Upper lobe of right lung (tissue), 1 donor: ENCODE data around the gene CACHD1. TPM values are rescaled to one million over a fixed set of nuclear protein-coding genes. Genes with fewer than 3 reads are reported as not detected.

Experiments used
- ATAC-seq: fragments of 200-7000 bp; cut with Tn5 transposase; one replicate; pipeline ENCODE4 v1.9.1; 2020; ENCODE audit warnings: mild to moderate bottlenecking, moderate library complexity
- DNase-seq: peaks from one replicate; pipeline ENCODE4 v3.0.0-alpha.2; 2020
- H3K27ac ChIP-seq: fragments of 200-600 bp; one replicate; pipeline ENCODE4 v1.8.0; 2022
- H3K27me3 ChIP-seq: fragments of 200-600 bp; one replicate; pipeline ENCODE4 v1.8.0; 2022; ENCODE audit warnings: mild to moderate bottlenecking
- H3K36me3 ChIP-seq: fragments of 200-600 bp; one replicate; pipeline ENCODE4 v1.8.0; 2022
- H3K4me1 ChIP-seq: fragments of 200-600 bp; one replicate; pipeline ENCODE4 v1.8.0; 2022
- H3K4me3 ChIP-seq: fragments of 200-600 bp; one replicate; pipeline ENCODE4 v1.8.0; 2022; ENCODE audit warnings: mild to moderate bottlenecking
- H3K9me3 ChIP-seq: fragments of 200-600 bp; one replicate; pipeline ENCODE4 v1.8.0; 2022
- intact Hi-C: fragments of 100-400 bp; cut with DNase I; formaldehyde crosslinking; loops from one replicate; pipeline ENCODE4 v1.11.0; 2022
- total RNA-seq: library from RNA; stranded (reverse); fragmentation: NEBNext Ultra II Directional; extraction: Animal tissue kit (Norgen Biotek cat#: 25700); gene quantifications from one replicate; pipeline ENCODE4 v1.2.1, GENCODE V29; 2021
- TF ChIP-seq, protein P1 (sequence below): fragments of 200-600 bp; IDR thresholded peaks from one replicate; pipeline ENCODE4 v1.8.0; 2022; ENCODE audit warnings: antibody characterized with exemption
- donor health status: DM: no; HTN: yes; CAD: no; lungs with severe emphysema.

CACHD1 gene
- total RNA-seq, 1 donor from 2014 or later: 31.8 TPM

DNA sequence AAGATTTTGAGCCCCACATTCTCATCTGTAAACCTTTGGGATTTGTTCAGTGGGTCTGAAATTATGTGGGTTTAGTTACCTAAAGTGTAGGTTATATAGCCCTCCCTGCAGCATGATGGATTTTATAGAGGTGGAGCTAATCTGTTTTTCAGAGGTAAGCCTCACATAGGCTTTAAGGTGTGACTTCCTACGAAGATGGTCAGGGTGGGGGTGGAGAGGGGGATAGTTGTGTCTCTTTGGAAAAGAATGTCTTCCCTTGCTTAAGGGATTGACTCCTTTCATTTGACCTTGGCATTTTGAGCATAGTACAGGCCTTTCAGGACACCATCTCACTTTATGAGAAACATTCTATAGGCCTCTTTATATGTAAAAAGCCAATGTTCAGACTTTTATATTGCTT, 3.4 kb downstream of the CACHD1 start:
- Histone ChIP-seq H3K9me3 (no peaks in the 10 kb centered on the region), H3K27ac (no peak overlapping the region), H3K36me3 (no peaks in the 10 kb centered on the region), H3K27me3 (peaks cover 7% of the 10 kb centered on the region), H3K4me3 (peak overlapping the region; percentile 68), H3K4me1 (peaks cover 33% of the 10 kb centered on the region)
- DNase-seq: no peak
- TF ChIP-seq, protein P1, sequence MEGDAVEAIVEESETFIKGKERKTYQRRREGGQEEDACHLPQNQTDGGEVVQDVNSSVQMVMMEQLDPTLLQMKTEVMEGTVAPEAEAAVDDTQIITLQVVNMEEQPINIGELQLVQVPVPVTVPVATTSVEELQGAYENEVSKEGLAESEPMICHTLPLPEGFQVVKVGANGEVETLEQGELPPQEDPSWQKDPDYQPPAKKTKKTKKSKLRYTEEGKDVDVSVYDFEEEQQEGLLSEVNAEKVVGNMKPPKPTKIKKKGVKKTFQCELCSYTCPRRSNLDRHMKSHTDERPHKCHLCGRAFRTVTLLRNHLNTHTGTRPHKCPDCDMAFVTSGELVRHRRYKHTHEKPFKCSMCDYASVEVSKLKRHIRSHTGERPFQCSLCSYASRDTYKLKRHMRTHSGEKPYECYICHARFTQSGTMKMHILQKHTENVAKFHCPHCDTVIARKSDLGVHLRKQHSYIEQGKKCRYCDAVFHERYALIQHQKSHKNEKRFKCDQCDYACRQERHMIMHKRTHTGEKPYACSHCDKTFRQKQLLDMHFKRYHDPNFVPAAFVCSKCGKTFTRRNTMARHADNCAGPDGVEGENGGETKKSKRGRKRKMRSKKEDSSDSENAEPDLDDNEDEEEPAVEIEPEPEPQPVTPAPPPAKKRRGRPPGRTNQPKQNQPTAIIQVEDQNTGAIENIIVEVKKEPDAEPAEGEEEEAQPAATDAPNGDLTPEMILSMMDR: no peak
- no peak for ATAC-seq
- intact Hi-C loops: no loop called here

DNA sequence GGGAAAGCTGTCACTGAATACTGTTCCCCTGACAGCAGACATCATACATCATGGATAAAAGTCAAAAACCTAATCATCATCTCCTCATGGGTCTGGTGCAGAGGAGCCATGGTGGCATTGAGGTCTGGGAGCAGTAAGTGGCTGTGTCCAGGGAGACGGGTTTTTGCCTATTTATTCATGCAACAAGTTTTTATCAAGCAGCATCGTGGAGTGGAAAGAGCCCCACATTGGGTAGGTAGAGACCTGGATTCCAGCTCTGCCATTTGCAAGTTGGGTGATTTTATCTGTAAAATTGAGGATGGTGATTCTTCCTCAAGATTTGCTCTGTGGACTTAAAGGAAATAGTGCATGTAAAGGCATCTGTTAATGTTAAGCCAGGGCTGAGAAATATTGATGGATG, 4.2 kb downstream of the CACHD1 start:
- TF ChIP-seq, protein P1: no peak
- DNase-seq: no peak
- Histone ChIP-seq H3K27me3 (peaks cover 7% of the 10 kb centered on the region), H3K36me3 (no peaks in the 10 kb centered on the region), H3K4me3 (no peak overlapping the region), H3K4me1 (peaks cover 33% of the 10 kb centered on the region), H3K9me3 (no peaks in the 10 kb centered on the region), H3K27ac (no peak overlapping the region)
- intact Hi-C loops: no loop called here
- ATAC-seq: no peak

DNA sequence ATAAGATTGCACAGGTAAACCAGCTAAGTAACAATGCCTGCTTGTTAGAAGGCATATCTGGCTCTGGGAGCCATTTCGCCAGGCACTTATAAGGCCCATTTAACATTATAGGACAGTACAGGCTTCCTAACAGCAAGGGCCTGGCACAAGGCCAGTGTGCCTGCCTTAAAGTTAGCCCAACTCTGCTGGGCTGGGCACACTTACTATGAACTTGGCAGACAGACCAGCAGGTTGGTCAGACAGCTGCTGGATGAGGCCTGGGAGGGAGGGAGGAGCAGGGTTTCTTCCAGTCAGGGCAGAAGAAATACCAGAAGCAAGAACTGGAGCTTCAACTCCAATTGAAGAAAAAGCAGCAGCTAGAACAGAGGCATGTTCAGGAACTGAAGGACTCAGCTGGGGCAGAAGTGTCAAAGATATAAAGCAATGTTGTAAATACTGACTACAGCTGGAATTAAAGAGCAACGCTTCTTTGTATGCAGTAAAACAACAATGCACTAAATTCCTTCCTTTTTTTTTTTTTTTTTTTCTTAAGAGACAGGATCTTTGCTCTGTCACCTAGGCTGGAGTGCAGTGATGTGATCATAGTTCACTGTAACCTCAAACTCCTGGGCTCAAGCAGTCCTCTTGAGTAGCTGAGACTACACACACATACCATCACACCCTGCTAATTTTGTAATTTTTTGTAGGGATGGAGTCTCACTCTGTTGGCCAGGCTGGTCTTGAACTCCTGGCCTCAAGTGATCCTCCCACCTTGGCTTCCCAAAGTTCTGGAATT, 4.9 kb downstream of the CACHD1 start:
- Histone ChIP-seq H3K4me1 (peaks cover 33% of the 10 kb centered on the region), H3K36me3 (no peaks in the 10 kb centered on the region), H3K4me3 (no peak overlapping the region), H3K9me3 (no peaks in the 10 kb centered on the region), H3K27me3 (peaks cover 7% of the 10 kb centered on the region), H3K27ac (no peak overlapping the region)
- ATAC-seq (peak; percentile 31), DNase-seq (peak; percentile 75)
- TF ChIP-seq, protein P1: no peak
- intact Hi-C loops: no loop called here

DNA sequence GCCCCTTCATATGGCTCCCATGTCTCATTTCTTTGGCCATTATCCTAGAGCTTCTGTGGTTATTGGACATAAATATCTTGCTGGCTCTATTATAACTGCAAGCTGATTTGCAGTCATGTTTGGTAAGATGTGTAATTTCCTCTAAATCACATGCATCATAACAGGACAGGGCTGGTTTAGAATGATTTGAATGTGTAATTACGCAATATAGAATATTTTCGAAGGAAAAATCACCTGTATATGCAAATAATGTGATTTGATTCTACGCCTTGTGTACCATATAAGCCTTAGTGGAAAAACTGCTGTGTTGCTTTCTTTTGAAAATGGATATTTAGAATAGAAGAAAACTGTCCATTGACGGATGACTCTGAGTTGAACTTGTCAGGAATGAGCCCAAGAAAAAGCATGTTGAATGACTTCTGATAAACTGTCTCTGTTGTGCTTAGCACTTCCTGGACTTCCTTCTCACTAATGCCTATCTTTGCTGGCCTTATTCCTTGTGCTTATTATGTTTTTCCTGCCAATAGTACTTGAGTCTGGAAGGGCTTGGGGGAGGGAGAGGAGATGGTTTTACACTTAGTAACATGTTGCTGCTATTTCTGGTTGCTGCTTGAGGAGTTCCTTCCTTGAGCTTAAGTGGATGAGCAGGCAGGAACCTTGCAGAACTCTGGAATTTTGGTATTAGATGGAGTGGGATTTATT, 6.5 kb downstream of the CACHD1 start:
- Histone ChIP-seq H3K27ac (no peak overlapping the region), H3K4me3 (no peak overlapping the region), H3K4me1 (peaks cover 39% of the 10 kb centered on the region), H3K27me3 (peaks cover 6% of the 10 kb centered on the region), H3K36me3 (no peaks in the 10 kb centered on the region), H3K9me3 (no peaks in the 10 kb centered on the region)
- DNase-seq: no peak
- intact Hi-C loops: no loop called here
- peak; percentile 86 for ATAC-seq
- TF ChIP-seq, protein P1: no peak

DNA sequence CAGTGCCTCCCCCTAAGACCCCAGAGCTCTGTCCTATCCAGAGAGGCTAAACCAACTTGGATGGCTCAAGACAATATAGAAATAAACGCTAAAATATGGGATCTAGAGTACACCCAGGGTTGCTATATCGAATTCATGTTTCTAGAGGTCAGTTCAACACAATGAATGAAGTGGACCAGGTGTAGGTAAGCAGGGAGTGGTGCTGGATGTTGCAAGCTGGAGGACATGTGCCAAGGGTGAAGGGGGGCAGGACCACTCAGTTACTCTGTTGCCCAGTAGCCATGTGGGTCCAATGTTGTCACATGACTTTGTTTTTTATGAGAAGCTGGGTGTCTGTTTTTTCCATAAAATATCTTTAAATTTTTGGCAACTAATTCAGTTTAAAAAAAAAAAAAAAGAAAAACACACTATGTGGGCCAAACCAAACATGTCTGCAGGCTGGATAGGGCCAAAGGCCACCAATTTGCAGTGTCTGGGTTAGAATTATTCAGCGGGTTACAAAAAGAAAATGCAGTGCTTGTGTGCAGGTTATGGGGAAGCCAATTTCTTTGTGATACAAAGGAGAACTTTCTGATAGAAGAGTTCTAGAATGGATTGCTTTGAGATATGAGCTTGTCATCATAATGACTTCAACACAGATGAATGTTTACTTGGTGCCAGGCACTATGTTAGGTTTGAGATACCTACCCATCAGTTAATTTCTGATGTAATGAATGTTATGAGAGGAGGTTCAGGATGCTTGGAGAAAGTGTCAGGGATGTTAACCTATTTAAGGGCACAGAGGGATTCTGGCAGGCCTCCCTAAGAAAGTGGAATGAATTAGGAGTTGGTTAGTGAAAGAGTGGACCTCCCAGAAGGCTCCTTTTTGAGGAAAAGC, 8.9 kb downstream of the CACHD1 start:
- Histone ChIP-seq H3K27ac (no peak overlapping the region), H3K4me3 (no peak overlapping the region)

More for the DNA sequence above, 8.9 kb downstream of the CACHD1 start:
- ATAC-seq: no peak
- no peaks in the 10 kb centered on the region for H3K36me3 ChIP-seq
- H3K4me1 ChIP-seq: peaks cover 40% of the 10 kb centered on the region
- intact Hi-C loops: no loop called here
- TF ChIP-seq, protein P1: no peak
- no peaks in the 10 kb centered on the region for H3K27me3 ChIP-seq
- no peaks in the 10 kb centered on the region for H3K9me3 ChIP-seq
- DNase-seq: no peak
